ENCODE measurements around the gene BBS9.

DNA sequence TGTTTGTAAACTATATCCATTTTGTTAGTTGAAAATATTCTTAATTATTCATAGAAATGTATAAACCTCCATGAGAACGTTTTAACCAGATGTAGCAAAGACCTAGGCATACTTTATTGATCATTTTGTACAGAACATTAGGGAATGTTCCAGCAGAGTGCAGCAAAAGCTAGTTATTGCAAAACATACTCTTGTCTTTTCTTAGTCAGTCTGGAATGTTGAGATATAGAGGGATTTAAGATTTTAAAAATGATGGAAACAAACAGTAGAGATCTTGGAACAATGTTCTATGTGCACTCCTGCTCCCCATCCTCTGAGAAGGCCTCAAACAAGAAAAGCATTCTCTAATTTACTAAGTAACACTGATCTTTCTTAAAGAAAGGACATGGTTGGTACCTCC is 292.1 kb downstream of the BBS9 start:
- TF ChIP-seq EZH2 (IDR thresholded peaks at IDR 0.05; ENCODE audit: insufficient read depth, poor library complexity, severe bottlenecking): no peak
- TF ChIP-seq EZH2phosphoT487 (IDR thresholded peaks at IDR 0.05; ENCODE audit: insufficient read depth, low read depth): no peak

Data from GM23248 (cell line).